ENCODE measurements around the gene TMEM131L. TPM values are rescaled to one million over a fixed set of nuclear protein-coding genes. Genes with fewer than 3 reads are reported as not detected.
"Not testable (repeated sequence)": the region's sequence is repeated elsewhere in the genome, so short reads cannot be mapped to it uniquely, and the experiment has no call there.

TMEM131L gene, protein sequence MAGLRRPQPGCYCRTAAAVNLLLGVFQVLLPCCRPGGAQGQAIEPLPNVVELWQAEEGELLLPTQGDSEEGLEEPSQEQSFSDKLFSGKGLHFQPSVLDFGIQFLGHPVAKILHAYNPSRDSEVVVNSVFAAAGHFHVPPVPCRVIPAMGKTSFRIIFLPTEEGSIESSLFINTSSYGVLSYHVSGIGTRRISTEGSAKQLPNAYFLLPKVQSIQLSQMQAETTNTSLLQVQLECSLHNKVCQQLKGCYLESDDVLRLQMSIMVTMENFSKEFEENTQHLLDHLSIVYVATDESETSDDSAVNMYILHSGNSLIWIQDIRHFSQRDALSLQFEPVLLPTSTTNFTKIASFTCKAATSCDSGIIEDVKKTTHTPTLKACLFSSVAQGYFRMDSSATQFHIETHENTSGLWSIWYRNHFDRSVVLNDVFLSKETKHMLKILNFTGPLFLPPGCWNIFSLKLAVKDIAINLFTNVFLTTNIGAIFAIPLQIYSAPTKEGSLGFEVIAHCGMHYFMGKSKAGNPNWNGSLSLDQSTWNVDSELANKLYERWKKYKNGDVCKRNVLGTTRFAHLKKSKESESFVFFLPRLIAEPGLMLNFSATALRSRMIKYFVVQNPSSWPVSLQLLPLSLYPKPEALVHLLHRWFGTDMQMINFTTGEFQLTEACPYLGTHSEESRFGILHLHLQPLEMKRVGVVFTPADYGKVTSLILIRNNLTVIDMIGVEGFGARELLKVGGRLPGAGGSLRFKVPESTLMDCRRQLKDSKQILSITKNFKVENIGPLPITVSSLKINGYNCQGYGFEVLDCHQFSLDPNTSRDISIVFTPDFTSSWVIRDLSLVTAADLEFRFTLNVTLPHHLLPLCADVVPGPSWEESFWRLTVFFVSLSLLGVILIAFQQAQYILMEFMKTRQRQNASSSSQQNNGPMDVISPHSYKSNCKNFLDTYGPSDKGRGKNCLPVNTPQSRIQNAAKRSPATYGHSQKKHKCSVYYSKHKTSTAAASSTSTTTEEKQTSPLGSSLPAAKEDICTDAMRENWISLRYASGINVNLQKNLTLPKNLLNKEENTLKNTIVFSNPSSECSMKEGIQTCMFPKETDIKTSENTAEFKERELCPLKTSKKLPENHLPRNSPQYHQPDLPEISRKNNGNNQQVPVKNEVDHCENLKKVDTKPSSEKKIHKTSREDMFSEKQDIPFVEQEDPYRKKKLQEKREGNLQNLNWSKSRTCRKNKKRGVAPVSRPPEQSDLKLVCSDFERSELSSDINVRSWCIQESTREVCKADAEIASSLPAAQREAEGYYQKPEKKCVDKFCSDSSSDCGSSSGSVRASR (N-terminal part only)
- total RNA-seq: 10 to 100 TPM; 25.2 to 26.3 TPM

DNA sequence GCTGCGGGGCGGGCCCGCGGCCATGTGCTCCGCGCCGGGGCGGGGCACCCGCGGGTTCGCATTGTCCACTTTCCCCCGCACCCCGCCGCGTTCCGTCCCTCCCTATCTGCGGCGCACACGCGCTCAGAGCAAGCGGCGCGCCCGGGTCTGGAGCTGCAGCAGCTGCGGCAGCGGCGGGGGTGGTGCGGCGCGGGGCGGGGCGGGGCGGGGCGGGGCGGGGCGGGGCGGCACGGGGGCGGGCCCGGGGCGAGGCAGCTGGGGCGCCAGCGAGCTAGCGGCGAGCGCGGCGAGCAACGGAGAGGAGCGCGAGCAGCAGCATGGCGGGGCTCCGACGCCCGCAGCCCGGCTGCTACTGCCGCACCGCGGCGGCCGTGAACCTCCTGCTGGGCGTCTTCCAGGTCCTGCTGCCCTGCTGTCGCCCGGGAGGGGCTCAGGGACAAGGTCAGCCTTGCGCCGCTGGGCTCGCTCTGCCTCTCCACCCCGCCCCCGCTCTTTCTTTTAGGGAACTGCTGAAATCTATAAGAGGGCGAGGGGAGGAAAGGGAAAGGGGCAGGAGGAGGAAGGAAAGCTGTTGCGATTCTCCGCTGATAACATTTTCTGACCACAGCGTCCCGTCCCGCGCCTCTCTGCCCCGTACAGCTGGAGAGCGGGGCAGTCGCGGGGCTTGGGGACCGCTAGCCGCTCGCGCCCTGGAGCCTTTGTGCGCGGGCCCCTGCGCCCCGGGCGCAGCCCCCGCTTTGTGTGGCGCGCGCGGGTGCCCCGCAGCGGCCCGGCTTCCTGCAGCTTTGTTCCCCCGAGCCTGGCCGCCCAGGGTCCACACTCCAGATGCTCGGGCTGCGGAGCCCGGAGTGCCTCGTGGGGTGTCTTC is at the start of gene TMEM131L:
Gene TMEM131L (plus strand): TSS at position 280 of the 868 bp plus-strand sequence. CDS start 38 bp downstream, at position 318.
- peak; percentile 72 for DNase-seq
- H3K4me3 Mint-ChIP-seq: peak within 1 kb of the TSS; percentile 84
- ChIA-PET POLR2A (interaction anchor here (0.8 to 7.1 kb wide), 34 partner anchors 9 to 177 kb away, joined by 3 to 99 read pairs (median 6); partner anchors contain the start of gene MND1), CTCF (interaction anchor here (1.0 to 3.8 kb wide), 22 partner anchors 12 to 284 kb away, joined by 3 to 56 read pairs (median 6); no protein-coding TSS in a partner anchor)
- peaks cover 49% of the 10 kb centered on the region for H3K4me1 Mint-ChIP-seq
- H3K27me3 Mint-ChIP-seq: peaks cover 2% of the 10 kb centered on the region
- H3K9me3 Mint-ChIP-seq: no peaks in the 10 kb centered on the region
- peak within 1 kb of the TSS; percentile 81 for H3K27ac Mint-ChIP-seq
- H3K36me3 Mint-ChIP-seq (ENCODE audit: low read depth): peaks cover 25% of the 10 kb centered on the region

DNA sequence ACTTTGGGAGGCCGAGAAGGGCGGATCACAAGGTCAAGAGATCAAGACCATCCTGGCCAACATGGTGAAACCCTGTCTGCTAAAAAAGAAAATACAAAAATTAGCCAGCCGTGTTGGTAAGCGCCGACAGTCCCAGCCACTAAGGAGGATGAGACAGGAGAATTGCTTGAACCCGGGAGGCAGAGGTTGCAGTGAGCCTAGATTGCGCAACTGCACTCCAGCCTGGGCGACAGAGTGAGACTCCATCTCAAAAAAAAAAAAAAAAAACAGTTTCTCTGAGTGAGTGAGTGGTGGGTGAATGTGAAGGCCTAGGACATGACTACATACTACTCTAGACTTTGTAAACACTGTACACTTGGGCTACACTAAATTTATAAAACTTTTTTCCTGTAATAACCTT is 49.7 kb upstream of the TMEM131L start:
- H3K9me3 Mint-ChIP-seq; DNase-seq; H3K36me3 Mint-ChIP-seq (ENCODE audit: low read depth); H3K27me3 Mint-ChIP-seq; H3K4me1 Mint-ChIP-seq; H3K4me3 Mint-ChIP-seq; H3K27ac Mint-ChIP-seq; POLR2A ChIA-PET: not testable (repeated sequence)
- CTCF ChIA-PET: interaction anchor here (0.5 to 1.5 kb wide), 5 partner anchors 17 to 355 kb away, joined by 3 to 5 read pairs (median 4); no protein-coding TSS in a partner anchor

DNA sequence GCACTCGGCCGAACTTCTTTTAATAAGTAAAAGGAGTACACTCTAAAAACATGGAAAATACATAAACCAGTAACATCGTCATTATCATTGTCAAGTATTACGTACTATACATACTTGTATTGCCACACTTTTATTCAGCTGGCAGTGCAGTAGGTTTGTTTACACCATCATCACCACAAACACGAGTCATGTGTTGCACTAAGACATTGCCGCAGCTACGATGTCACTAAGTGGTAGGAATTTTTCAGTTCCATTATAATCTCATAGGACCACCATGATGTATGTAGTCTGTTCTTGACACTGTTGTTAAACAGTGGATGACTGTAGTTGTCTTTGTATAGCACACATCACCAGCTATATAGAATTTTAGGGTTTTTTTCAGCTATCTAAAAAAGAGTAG is 48.0 kb upstream of the TMEM131L start:
- H3K9me3 Mint-ChIP-seq: no peaks in the 10 kb centered on the region

DNA sequence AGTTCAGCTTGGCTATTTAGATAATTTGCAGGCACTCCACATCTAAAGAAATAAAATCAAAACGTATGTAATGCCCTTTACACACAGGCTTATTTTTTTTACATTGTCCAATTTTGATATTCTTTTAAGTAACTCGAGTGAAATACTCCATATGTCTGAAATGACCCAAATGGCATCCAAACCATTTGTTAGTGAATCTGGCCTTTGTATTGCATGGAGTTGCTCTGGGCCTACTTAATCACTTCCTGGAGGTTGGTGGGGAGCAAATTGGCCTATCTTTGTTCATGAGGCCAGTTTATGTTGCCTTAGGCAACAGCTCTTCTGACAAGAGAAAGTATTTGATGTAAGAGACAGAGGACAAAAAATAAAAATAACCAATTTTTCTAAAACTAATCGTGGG is 47.6 kb upstream of the TMEM131L start:
- Mint-ChIP-seq H3K27ac (no peak overlapping the region), H3K36me3 (ENCODE audit: low read depth) (no peaks in the 10 kb centered on the region), H3K27me3 (no peaks in the 10 kb centered on the region), H3K4me1 (peaks cover 22% of the 10 kb centered on the region), H3K9me3 (no peaks in the 10 kb centered on the region), H3K4me3 (no peak overlapping the region)
- ChIA-PET POLR2A (no interaction called here), CTCF (interaction anchor here (1.2 kb wide), 1 partner anchor 155 kb away, joined by 3 read pairs; no protein-coding TSS in a partner anchor)
- no peak for DNase-seq

More for the DNA sequence above, 48.0 kb upstream of the TMEM131L start:
- ChIA-PET CTCF (interaction anchor here (1.5 kb wide), 2 partner anchors 15 to 156 kb away, joined by 4 to 5 read pairs; no protein-coding TSS in a partner anchor), POLR2A (no interaction called here)
- Mint-ChIP-seq H3K27me3 (no peaks in the 10 kb centered on the region), H3K4me1 (peaks cover 22% of the 10 kb centered on the region), H3K4me3 (no peak overlapping the region), H3K27ac (no peak overlapping the region), H3K36me3 (ENCODE audit: low read depth) (no peaks in the 10 kb centered on the region)
- no peak for DNase-seq

DNA sequence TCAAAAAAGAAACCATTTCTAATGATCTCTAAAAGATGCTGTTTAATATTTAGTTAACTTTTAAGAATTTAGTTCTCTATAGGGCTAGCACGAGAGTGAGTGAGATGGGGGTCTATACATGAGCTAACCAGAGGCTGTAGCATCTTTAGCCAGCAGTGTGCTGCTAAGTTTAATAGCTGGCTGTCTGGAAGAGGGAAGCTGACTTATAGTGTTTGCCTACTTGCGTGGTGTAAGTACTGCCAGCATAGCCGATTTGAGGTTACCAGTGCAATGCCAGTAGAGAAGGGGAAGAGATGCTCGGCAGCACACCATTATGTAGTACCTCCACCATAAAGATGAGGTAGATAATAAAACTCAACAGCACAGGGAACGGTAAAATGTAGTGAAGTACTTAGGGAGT is 47.1 kb upstream of the TMEM131L start:
- Mint-ChIP-seq H3K27me3 (no peaks in the 10 kb centered on the region), H3K27ac (no peak overlapping the region), H3K4me1 (peaks cover 22% of the 10 kb centered on the region), H3K36me3 (ENCODE audit: low read depth) (no peaks in the 10 kb centered on the region), H3K9me3 (no peaks in the 10 kb centered on the region), H3K4me3 (no peak overlapping the region)
- DNase-seq: no peak
- POLR2A ChIA-PET: no interaction called here
- CTCF ChIA-PET: interaction anchor here (1.2 kb wide), 1 partner anchor 155 kb away, joined by 3 read pairs; no protein-coding TSS in a partner anchor

DNA sequence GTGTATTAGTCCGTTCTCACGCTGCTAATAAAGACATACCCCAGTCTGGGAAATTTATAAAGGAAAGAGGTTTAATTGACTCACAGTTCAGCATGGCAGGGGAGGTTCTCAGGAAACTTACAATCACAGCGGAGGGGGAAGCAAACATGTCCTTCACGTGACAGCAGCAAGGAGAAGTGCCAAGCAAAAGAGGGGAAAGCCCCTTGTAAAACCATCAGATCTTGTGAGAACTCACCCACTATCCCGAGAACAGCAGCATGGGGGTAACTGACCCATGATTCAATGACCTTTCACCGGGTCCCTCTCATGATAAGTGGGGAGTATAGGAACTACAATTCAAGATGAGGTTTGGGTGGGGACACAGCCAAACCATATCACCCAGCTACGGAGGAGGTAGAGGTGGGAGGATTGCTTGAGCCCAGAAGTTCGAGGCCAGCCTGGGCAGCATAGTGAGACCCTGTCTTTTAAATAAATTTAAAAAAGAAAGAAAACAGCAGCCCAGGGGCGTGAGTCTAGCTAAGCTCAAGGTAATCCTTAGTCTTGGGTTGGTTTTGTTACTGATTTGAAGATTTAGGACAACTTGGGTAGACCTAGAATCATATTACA is 46.4 kb upstream of the TMEM131L start:
- ChIA-PET POLR2A (no interaction called here), CTCF (interaction anchor here (1.2 kb wide), 1 partner anchor 154 kb away, joined by 3 read pairs; no protein-coding TSS in a partner anchor)
- no peak overlapping the region for H3K27ac Mint-ChIP-seq
- H3K27me3 Mint-ChIP-seq: no peaks in the 10 kb centered on the region
- H3K4me1 Mint-ChIP-seq: peaks cover 22% of the 10 kb centered on the region
- no peaks in the 10 kb centered on the region for H3K36me3 Mint-ChIP-seq (ENCODE audit: low read depth)
- DNase-seq: no peak
- no peak overlapping the region for H3K4me3 Mint-ChIP-seq
- H3K9me3 Mint-ChIP-seq: no peaks in the 10 kb centered on the region

DNA sequence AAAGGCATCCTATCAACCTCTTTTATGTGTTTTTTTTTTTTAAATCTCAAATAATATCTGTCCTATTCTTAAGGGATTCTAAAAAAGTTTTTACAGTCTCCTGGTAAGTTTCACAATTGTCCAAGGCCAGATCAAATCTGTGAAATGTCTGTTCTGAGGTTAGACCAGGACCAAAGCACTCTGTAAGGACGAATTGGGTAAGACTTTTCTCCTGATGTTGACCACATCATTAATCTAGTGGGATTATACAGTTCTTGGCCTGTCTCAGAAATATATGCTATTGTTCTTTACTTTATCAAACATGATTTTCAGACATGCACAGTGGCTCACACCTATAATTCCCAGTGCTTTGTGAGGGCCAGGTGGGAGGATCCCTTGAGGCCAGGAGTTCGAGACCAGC is 45.8 kb upstream of the TMEM131L start:
- no peak for DNase-seq
- H3K4me1 Mint-ChIP-seq: peaks cover 22% of the 10 kb centered on the region
- no peak overlapping the region for H3K27ac Mint-ChIP-seq
- ChIA-PET CTCF (no interaction called here), POLR2A (no interaction called here)
- no peak overlapping the region for H3K4me3 Mint-ChIP-seq
- H3K36me3 Mint-ChIP-seq (ENCODE audit: low read depth): no peaks in the 10 kb centered on the region
- H3K27me3 Mint-ChIP-seq: no peaks in the 10 kb centered on the region
- H3K9me3 Mint-ChIP-seq: no peaks in the 10 kb centered on the region

DNA sequence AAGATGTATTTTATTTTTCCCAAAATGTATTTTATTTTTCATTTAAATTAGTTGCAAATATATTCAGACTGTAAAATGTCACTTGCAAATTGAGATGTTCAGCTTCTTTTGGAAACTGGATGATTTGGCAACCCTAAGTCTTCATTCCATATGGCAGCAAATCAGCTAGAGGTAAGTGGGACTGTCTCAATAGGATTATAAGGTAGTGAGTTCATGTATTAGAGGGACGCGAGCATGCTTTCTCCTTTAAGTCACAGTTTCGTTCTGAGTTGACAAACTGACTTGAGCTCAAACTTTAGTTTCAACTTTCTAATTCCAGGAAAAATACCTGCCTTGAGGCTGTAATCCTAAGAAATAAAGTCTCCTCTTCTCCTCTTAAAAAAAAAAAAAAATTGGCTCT is 44.2 kb upstream of the TMEM131L start:
- Mint-ChIP-seq H3K4me3 (no peak overlapping the region), H3K36me3 (ENCODE audit: low read depth) (peaks cover 2% of the 10 kb centered on the region), H3K9me3 (no peaks in the 10 kb centered on the region), H3K4me1 (peaks cover 34% of the 10 kb centered on the region), H3K27me3 (no peaks in the 10 kb centered on the region), H3K27ac (no peak overlapping the region)
- ChIA-PET CTCF (interaction anchor here (0.6 to 1.7 kb wide), 3 partner anchors 76 to 294 kb away, joined by 3 to 5 read pairs (median 3); no protein-coding TSS in a partner anchor), POLR2A (interaction anchor here (0.9 to 1.3 kb wide), 3 partner anchors 11 to 77 kb away, joined by 3 to 4 read pairs (median 3); partner anchors contain the start of gene MND1)
- no peak for DNase-seq

DNA sequence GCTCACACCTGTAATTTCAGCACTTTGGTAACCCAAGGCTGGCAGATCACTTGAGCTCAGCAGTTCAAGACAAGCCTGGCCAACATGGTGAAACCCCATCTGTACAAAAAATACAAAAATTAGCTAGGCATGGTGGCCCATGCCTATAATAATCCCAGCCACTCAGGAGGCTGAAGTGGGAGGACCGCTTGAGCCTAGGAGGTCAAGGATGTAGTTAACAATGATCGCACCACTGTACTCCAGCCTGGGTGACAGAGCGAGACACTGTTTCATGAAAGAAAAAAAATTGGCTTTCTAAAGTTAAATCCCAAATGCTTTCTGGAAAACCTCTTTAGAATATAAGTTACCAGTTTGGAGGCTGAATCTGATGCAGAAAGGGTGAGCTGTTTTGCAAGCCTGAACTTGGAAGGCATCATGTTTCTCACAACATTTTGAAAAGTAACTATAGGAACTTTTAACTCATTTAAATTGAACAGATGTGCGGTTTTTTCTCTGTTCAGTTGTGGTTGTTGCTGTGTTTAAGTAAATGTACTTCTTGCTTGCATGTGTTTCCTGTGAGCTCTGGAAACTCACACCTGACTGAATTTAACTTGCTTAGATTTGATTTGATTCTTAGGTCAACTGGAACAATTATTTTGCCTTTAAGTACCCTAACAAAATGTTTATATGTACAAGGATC is 39.8 kb upstream of the TMEM131L start:
- no peak for DNase-seq
- Mint-ChIP-seq H3K27me3 (no peaks in the 10 kb centered on the region), H3K4me3 (no peak overlapping the region), H3K36me3 (ENCODE audit: low read depth) (peaks cover 2% of the 10 kb centered on the region), H3K27ac (peak overlapping the region; percentile 49), H3K4me1 (peaks cover 46% of the 10 kb centered on the region), H3K9me3 (no peaks in the 10 kb centered on the region)
- ChIA-PET POLR2A (interaction anchor here (1.5 to 1.8 kb wide), 2 partner anchors 39 to 71 kb away, joined by 4 to 6 read pairs; partner anchors contain the start of gene TMEM131L), CTCF (interaction anchor here (0.7 to 1.9 kb wide), 5 partner anchors 12 to 343 kb away, joined by 3 to 9 read pairs (median 3); no protein-coding TSS in a partner anchor)

DNA sequence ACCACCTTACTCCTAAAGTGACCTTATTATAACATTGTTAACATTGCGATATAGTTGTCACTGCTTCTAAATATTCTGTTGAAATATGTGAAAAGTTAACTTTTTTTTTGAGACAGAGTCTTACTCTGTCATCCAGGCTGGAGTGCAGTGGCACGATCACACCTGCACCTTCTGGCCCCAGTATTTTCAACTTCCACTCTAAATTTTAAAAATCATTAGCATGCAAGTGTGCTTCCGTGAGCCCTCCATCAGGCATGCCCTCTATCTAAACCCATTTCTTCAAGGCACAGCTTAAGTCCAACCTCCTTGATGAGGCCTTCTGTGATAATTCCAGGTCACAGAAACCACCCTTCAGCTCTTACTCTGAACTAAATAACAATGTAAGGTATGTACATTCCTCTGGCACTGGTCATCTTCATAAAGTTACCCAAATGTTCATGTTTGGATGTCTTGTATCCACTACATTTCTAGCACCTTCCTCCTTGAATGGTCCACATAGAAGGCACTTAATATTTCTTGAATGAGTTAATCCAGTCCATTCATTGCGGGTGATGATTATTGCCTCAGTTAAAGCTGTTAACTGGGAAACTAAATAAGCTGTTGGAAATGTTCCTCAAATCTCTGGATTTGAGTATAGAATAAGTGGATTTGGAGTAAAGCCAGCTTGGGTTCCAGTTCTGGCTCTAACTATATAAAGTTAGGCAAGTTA is 38.6 kb upstream of the TMEM131L start:
- H3K27ac Mint-ChIP-seq: no peak overlapping the region
- H3K9me3 Mint-ChIP-seq: no peaks in the 10 kb centered on the region
- H3K4me1 Mint-ChIP-seq: peaks cover 42% of the 10 kb centered on the region
- H3K36me3 Mint-ChIP-seq (ENCODE audit: low read depth): peaks cover 2% of the 10 kb centered on the region
- no peaks in the 10 kb centered on the region for H3K27me3 Mint-ChIP-seq
- ChIA-PET POLR2A (interaction anchor here (1.8 kb wide), 1 partner anchor 70 kb away, joined by 6 read pairs; no protein-coding TSS in a partner anchor), CTCF (interaction anchor here (0.6 to 1.9 kb wide), 5 partner anchors 10 to 217 kb away, joined by 3 to 9 read pairs (median 3); no protein-coding TSS in a partner anchor)
- H3K4me3 Mint-ChIP-seq: no peak overlapping the region
- DNase-seq: no peak

All from activated CD4-positive, alpha-beta memory T cell treated with anti-CD3 and anti-CD28 coated beads, Interleukin-2, amount 10 ng/mL, durations not matched to agents 7 days and 5 days (primary cell).